CD4-positive, alpha-beta T cell (primary cell): ENCODE measurements around the gene LRRC8D. TPM values are rescaled to one million over a fixed set of nuclear protein-coding genes. Genes with fewer than 3 reads are reported as not detected.

Experiments
- ATAC-seq: fragments of 200-7000 bp; cut with Tn5 transposase; one replicate; pipeline ENCODE4 v1.10.0; 2022; ENCODE audit warnings: mild to moderate bottlenecking; ENCODE audit not compliant: poor library complexity
- CTCF ChIA-PET: fragments of 350-600 bp; sonication (Branson Sonifier 250); formaldehyde crosslinking; loops from one replicate; lab custom pipeline; 2021; ENCODE audit warnings: antibody characterized with exemption, inconsistent platforms; lab: Charles Lee
- POLR2A ChIA-PET: fragments of 350-600 bp; sonication (Branson Sonifier 250); formaldehyde crosslinking; loops from one replicate; lab custom pipeline; 2021; ENCODE audit warnings: antibody characterized with exemption, inconsistent platforms; lab: Charles Lee
- DNase-seq, 14 experiments: peaks; one replicate each; pipeline ENCODE4 v3.0.0-alpha.2; 2013 to 2020; ENCODE audit warnings: mixed read lengths in 2 of 14
- H3K27ac ChIP-seq, 2 donors: one replicate each; pipeline versions ENCODE4 v1.5.1 to v1.7.0; 2013; ENCODE audit warnings: low read length in 2 of 2, low read depth in 1 of 2, mild to moderate bottlenecking in 1 of 2
- H3K27me3 ChIP-seq, 2 experiments: 1 replicate in 1 of 2; 2 replicates in 1 of 2; pipeline versions ENCODE4 v1.6.1 to v1.7.0; 2013; ENCODE audit warnings: low read length in 2 of 2, control low read depth in 1 of 2, mild to moderate bottlenecking in 1 of 2, moderate library complexity in 1 of 2; ENCODE audit not compliant: insufficient read depth in 2 of 2, control insufficient read depth in 1 of 2
- H3K36me3 ChIP-seq: one replicate; pipeline ENCODE4 v1.6.1; 2013; ENCODE audit warnings: low read length, control low read depth; ENCODE audit not compliant: insufficient read depth
- H3K4me1 ChIP-seq: one replicate; pipeline ENCODE4 v1.6.1; 2013; ENCODE audit warnings: low read length, control low read depth; ENCODE audit not compliant: insufficient read depth
- H3K4me3 ChIP-seq: one replicate; pipeline ENCODE4 v1.5.1; 2013; ENCODE audit warnings: mild to moderate bottlenecking, low read length, moderate library complexity
- H3K9me3 ChIP-seq, 2 experiments: 1 replicate in 1 of 2; 2 replicates in 1 of 2; pipeline versions ENCODE4 v1.6.1 to v1.7.0; 2013; ENCODE audit warnings: low read length in 2 of 2, mild to moderate bottlenecking in 2 of 2, control low read depth in 1 of 2, moderate library complexity in 1 of 2; ENCODE audit not compliant: control insufficient read depth in 1 of 2, insufficient read depth in 1 of 2
- H3K27ac Mint-ChIP-seq: one replicate; pipeline ENCODE4 v1.8.0; 2020; ENCODE audit warnings: mixed read lengths
- H3K27me3 Mint-ChIP-seq: one replicate; pipeline ENCODE4 v1.8.0; 2021; ENCODE audit warnings: mixed read lengths
- H3K36me3 Mint-ChIP-seq: one replicate; pipeline ENCODE4 v1.8.0; 2021; ENCODE audit warnings: low read depth, mixed read lengths
- H3K4me1 Mint-ChIP-seq: one replicate; pipeline ENCODE4 v1.8.0; 2021; ENCODE audit warnings: low read depth, mixed read lengths
- H3K4me3 Mint-ChIP-seq: one replicate; pipeline ENCODE4 v1.8.0; 2020; ENCODE audit warnings: mild to moderate bottlenecking, mixed read lengths
- H3K9me3 Mint-ChIP-seq: one replicate; pipeline ENCODE4 v1.8.0; 2020; ENCODE audit warnings: mixed read lengths
- CTCF ChIP-seq: fragments of 200-600 bp; IDR thresholded peaks from one replicate; pipeline ENCODE4 v1.8.0; 2022; ENCODE audit warnings: antibody characterized with exemption, mild to moderate bottlenecking
- intact Hi-C, 2 experiments: fragments of 100-400 bp; cut with DNase I in 1 of 2; cut with micrococcal nuclease in 1 of 2; formaldehyde crosslinking; loops; one replicate each; pipeline versions ENCODE4 v1.15.1 to v1.9.0; 2023 to 2025; cut with DNase I, micrococcal nuclease
- total RNA-seq, 174 experiments: library from RNA in 2 of 174; stranded (reverse) in 2 of 174; gene quantifications; one replicate each; pipeline ENCODE4 v1.2.3 and lab custom pipeline; 2021 to 2026

LRRC8D gene
- total RNA-seq, 2 experiments from 2014 or later = 15.5 to 18.2 TPM

GRCh38 chr1:89946532-89946931, 125.7 kb downstream of the LRRC8D start:
- Histone ChIP-seq H3K9me3 (peaks cover 0 to 5% of the 10 kb centered on the region in 2 experiments), H3K27ac (no peak overlapping the region), H3K4me1 (no peaks in the 10 kb centered on the region), H3K4me3 (no peak overlapping the region), H3K27me3 (no peaks in the 10 kb centered on the region), H3K36me3 (no peaks in the 10 kb centered on the region)
- intact Hi-C loops = no loop called here
- Mint-ChIP-seq H3K36me3 (no peaks in the 10 kb centered on the region), H3K27me3 (no peaks in the 10 kb centered on the region), H3K4me3 (no peak overlapping the region), H3K27ac (no peak overlapping the region), H3K4me1 (no peaks in the 10 kb centered on the region), H3K9me3 (peaks cover 3% of the 10 kb centered on the region)
- DNase-seq (no peak), ATAC-seq (no peak)
- ChIA-PET CTCF (no interaction called here), POLR2A (no interaction called here)
- no peak for TF ChIP-seq CTCF

GRCh38 chr1:89948722-89949345, 128.0 kb downstream of the LRRC8D start:
- Histone ChIP-seq H3K27me3 (no peaks in the 10 kb centered on the region), H3K4me3 (no peak overlapping the region), H3K27ac (no peak overlapping the region), H3K36me3 (no peaks in the 10 kb centered on the region), H3K4me1 (peaks cover 3% of the 10 kb centered on the region), H3K9me3 (peaks cover 0 to 5% of the 10 kb centered on the region in 2 experiments)
- CTCF ChIA-PET = interaction anchor here (1.4 kb wide), 1 partner anchor 106 kb away, joined by 4 read pairs; no protein-coding TSS in a partner anchor
- H3K4me3 Mint-ChIP-seq = no peak overlapping the region
- POLR2A ChIA-PET = interaction anchor here (0.5 to 1.5 kb wide), 2 partner anchors 12 to 81 kb away, joined by 3 read pairs; no protein-coding TSS in a partner anchor
- H3K36me3 Mint-ChIP-seq = no peaks in the 10 kb centered on the region
- TF ChIP-seq CTCF = no peak
- H3K27me3 Mint-ChIP-seq = no peaks in the 10 kb centered on the region
- ATAC-seq = no peak
- H3K4me1 Mint-ChIP-seq = peaks cover 5% of the 10 kb centered on the region
- H3K27ac Mint-ChIP-seq = no peak overlapping the region
- intact Hi-C loops = no loop called here
- DNase-seq = no peak
- peaks cover 3% of the 10 kb centered on the region for H3K9me3 Mint-ChIP-seq

GRCh38 chr1:89949991-89950624, 129.3 kb downstream of the LRRC8D start:
- intact Hi-C loops = loop anchor here in 1 of 2 experiments (5.0 kb wide), 1 partner anchor 128 kb away; the partner anchor contains the start of gene LRRC8D
- TF ChIP-seq CTCF = no peak
- H3K4me1 Mint-ChIP-seq = peaks cover 5% of the 10 kb centered on the region
- ChIA-PET CTCF (no interaction called here), POLR2A (no interaction called here)
- no peaks in the 10 kb centered on the region for H3K36me3 Mint-ChIP-seq
- peaks cover 3% of the 10 kb centered on the region for H3K9me3 Mint-ChIP-seq
- no peak overlapping the region for H3K27ac Mint-ChIP-seq
- Histone ChIP-seq H3K4me1 (peaks cover 3% of the 10 kb centered on the region), H3K27me3 (no peaks in the 10 kb centered on the region), H3K4me3 (no peak overlapping the region), H3K9me3 (peaks cover 0 to 5% of the 10 kb centered on the region in 2 experiments), H3K27ac (no peak overlapping the region), H3K36me3 (no peaks in the 10 kb centered on the region)
- DNase-seq = no peak
- H3K4me3 Mint-ChIP-seq = no peak overlapping the region
- no peak for ATAC-seq
- no peaks in the 10 kb centered on the region for H3K27me3 Mint-ChIP-seq
